B cell (primary cell): ENCODE measurements around the gene RANBP10. TPM values are rescaled to one million over a fixed set of nuclear protein-coding genes. Genes with fewer than 3 reads are reported as not detected.

Experiments used
- ATAC-seq: fragments of 200-7000 bp; cut with Tn5 transposase; one replicate; pipeline ENCODE4 v1.10.0; 2021; ENCODE audit warnings: low read depth, mild to moderate bottlenecking, moderate number of reproducible peaks, moderate library complexity
- CTCF ChIA-PET: fragments of 350-600 bp; sonication (Branson Sonifier 250); formaldehyde crosslinking; loops from one replicate; lab custom pipeline; 2021; ENCODE audit warnings: antibody characterized with exemption, inconsistent platforms; lab: Charles Lee
- POLR2A ChIA-PET: fragments of 350-600 bp; sonication (Branson Sonifier 250); formaldehyde crosslinking; loops from one replicate; lab custom pipeline; 2021; ENCODE audit warnings: antibody characterized with exemption; lab: Charles Lee
- DNase-seq: peaks from one replicate; pipeline ENCODE4 v3.0.0; 2013
- H2AFZ ChIP-seq: 2 replicates; pipeline ENCODE4 v1.6.1; 2012; ENCODE audit warnings: mild to moderate bottlenecking, low read depth, low read length; ENCODE audit not compliant: insufficient read depth, poor library complexity, severe bottlenecking
- H3K27ac ChIP-seq, 2 donors: 1 replicate in 1 of 2; 2 replicates in 1 of 2; pipeline ENCODE4 v1.5.1; 2012 to 2013; ENCODE audit warnings: low read length in 2 of 2, mild to moderate bottlenecking in 2 of 2, moderate library complexity in 1 of 2
- H3K27me3 ChIP-seq, 4 experiments: fragments of 200-600 bp in 1 of 4; sonication (generic) in 1 of 4; replicated peaks in 1 of 4; 1 replicate in 2 of 4; 2 replicates in 2 of 4; pipeline versions ENCODE4 v1.6.1 to v1.7.0; 2013 to 2016; ENCODE audit warnings: low read length in 3 of 4, mild to moderate bottlenecking in 2 of 4, mixed read lengths in 1 of 4, moderate library complexity in 1 of 4; ENCODE audit not compliant: insufficient read depth in 4 of 4, control insufficient read depth in 3 of 4; ENCODE audit errors: control extremely low read depth in 1 of 4
- H3K36me3 ChIP-seq, 2 experiments: replicated peaks in 1 of 2; 1 replicate in 1 of 2; 2 replicates in 1 of 2; pipeline versions ENCODE4 v1.6.1 to v1.7.1; 2013; ENCODE audit warnings: low read length in 1 of 2; ENCODE audit not compliant: insufficient read depth in 2 of 2, control insufficient read depth in 1 of 2; ENCODE audit errors: control extremely low read depth in 1 of 2, extremely low read depth in 1 of 2
- H3K4me1 ChIP-seq, 2 donors: fragments of 200-600 bp in 1 of 2; sonication (generic) in 1 of 2; 1 replicate in 1 of 2; 2 replicates in 1 of 2; pipeline versions ENCODE4 v1.5.1 to v1.6.1; 2013 to 2017; ENCODE audit warnings: low read length in 2 of 2; ENCODE audit not compliant: control insufficient read depth in 2 of 2, insufficient read depth in 2 of 2
- H3K4me2 ChIP-seq: replicated peaks from 2 replicates; pipeline ENCODE3; 2012; ENCODE audit warnings: mild to moderate bottlenecking, low read depth, low read length; ENCODE audit not compliant: poor library complexity, severe bottlenecking
- H3K4me3 ChIP-seq, 5 experiments: fragments of 200-600 bp in 1 of 5; sonication (generic) in 1 of 5; 1 replicate in 3 of 5; 2 replicates in 2 of 5; pipeline versions ENCODE4 v1.5.1 to v1.7.0; 2011 to 2016; ENCODE audit warnings: low read length in 4 of 5, mild to moderate bottlenecking in 4 of 5, low read depth in 2 of 5, control low read depth in 1 of 5, moderate library complexity in 1 of 5; ENCODE audit not compliant: insufficient read depth in 1 of 5; ENCODE audit errors: control extremely low read depth in 1 of 5, extremely low read depth in 1 of 5
- H3K79me2 ChIP-seq: fragments of 200-600 bp; sonication (generic); one replicate; pipeline ENCODE4 v1.6.0; 2016; ENCODE audit warnings: low read length; ENCODE audit not compliant: control insufficient read depth, insufficient read depth
- H3K9ac ChIP-seq: fragments of 200-600 bp; sonication (generic); 2 replicates; pipeline ENCODE4 v1.6.1; 2017; ENCODE audit warnings: mild to moderate bottlenecking, low read length, moderate library complexity
- H3K9me3 ChIP-seq, 3 donors: one replicate each; pipeline versions ENCODE4 v1.6.1 to v1.7.1; 2013; ENCODE audit warnings: low read length in 2 of 3; ENCODE audit not compliant: control insufficient read depth in 2 of 3, insufficient read depth in 1 of 3; ENCODE audit errors: control extremely low read depth in 1 of 3
- H4K20me1 ChIP-seq: 2 replicates; pipeline ENCODE4 v1.6.0; 2012; ENCODE audit warnings: mild to moderate bottlenecking, low read length; ENCODE audit not compliant: insufficient read depth, control insufficient read depth, poor library complexity, severe bottlenecking
- H3K27ac Mint-ChIP-seq: one replicate; pipeline ENCODE4 v1.8.0; 2021; ENCODE audit warnings: mixed read lengths
- H3K27me3 Mint-ChIP-seq: one replicate; pipeline ENCODE4 v1.8.0; 2021; ENCODE audit warnings: mixed read lengths
- H3K4me1 Mint-ChIP-seq: one replicate; pipeline ENCODE4 v1.8.0; 2021; ENCODE audit warnings: mixed read lengths
- H3K4me3 Mint-ChIP-seq: one replicate; pipeline ENCODE4 v1.8.0; 2021; ENCODE audit warnings: mixed read lengths
- H3K9me3 Mint-ChIP-seq: one replicate; pipeline ENCODE4 v1.8.0; 2022; ENCODE audit warnings: mixed read lengths; ENCODE audit not compliant: insufficient read depth
- EZH2 ChIP-seq: IDR thresholded peaks from 2 replicates; pipeline ENCODE4 v1.6.1; 2012; ENCODE audit warnings: borderline replicate concordance, low read depth, mild to moderate bottlenecking, moderate library complexity, low read length; ENCODE audit not compliant: insufficient read depth, poor library complexity, severe bottlenecking
- WGBS: methylation state at CpG from one replicate; pipeline ENCODE4 v1.1.5; 2013; ENCODE audit warnings: missing lambda C conversion rate; ENCODE audit not compliant: insufficient coverage; 5-methylcytosine and 5-hydroxymethylcytosine counted together
- intact Hi-C: fragments of 100-400 bp; cut with micrococcal nuclease; formaldehyde crosslinking; loops from one replicate; pipeline ENCODE4 v1.10.0; 2022
- polyA plus RNA-seq: library from polyadenylated mRNA; depleted of rRNA; stranded (reverse); fragments of >200 nt; gene quantifications from 2 replicates; pipeline ENCODE4 v1.2.3, GENCODE V29; 2012
- total RNA-seq, 2 donors: library from RNA; stranded (reverse); fragments of 120-200 nt in 1 of 2; gene quantifications; 1 replicate in 1 of 2; 2 replicates in 1 of 2; pipeline versions ENCODE4 v1.2.3 to v1.2.4, GENCODE V29; 2013 to 2022
- TF ChIP-seq, protein P1 (sequence below): fragments of 200-600 bp; IDR thresholded peaks from one replicate; pipeline ENCODE4 v1.8.0; 2022; ENCODE audit warnings: antibody characterized with exemption, mild to moderate bottlenecking

The RANBP10 gene
- total and polyA plus RNA-seq, 2 donors (not counting 1 experiment from before 2014, with no cell fraction given): 29.0 to 32.2 TPM

DNA sequence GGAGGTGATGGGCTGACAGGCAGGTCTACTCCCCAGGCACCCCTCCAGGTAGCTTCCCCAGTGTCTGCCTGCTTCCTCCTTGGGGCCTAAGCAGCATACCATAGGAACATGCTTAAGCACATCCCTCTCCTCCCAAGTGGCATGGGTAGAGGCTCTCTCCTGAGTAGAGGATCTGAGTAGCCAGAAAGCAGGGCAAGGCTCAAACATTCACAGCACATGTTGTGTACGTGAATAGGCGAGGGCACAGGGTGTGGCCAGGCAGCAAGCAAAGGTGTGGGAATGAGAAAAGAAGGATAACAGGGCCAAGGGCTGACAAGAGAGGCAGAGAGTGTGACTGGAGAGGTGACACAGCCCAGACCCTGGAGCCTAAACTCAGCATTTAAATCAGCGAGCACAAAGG lies 57.5 kb downstream of the RANBP10 start:
- H3K27ac Mint-ChIP-seq: no peak overlapping the region
- no peak overlapping the region for H3K4me3 ChIP-seq
- no peak overlapping the region for H3K27ac ChIP-seq
- 89% methylated on average over 3 of the region's 3 CpGs for WGBS
- no peaks in the 10 kb centered on the region for H3K9me3 Mint-ChIP-seq
- H2AFZ ChIP-seq: no peak overlapping the region
- H3K79me2 ChIP-seq: peaks cover 47% of the 10 kb centered on the region
- peak overlapping the region; percentile 51 for H3K4me2 ChIP-seq
- H3K27me3 ChIP-seq: no peaks in the 10 kb centered on the region
- POLR2A ChIA-PET: no interaction called here
- H4K20me1 ChIP-seq: peaks cover 27% of the 10 kb centered on the region
- CTCF ChIA-PET: no interaction called here
- intact Hi-C loops: no loop called here
- H3K9ac ChIP-seq: no peak overlapping the region
- H3K4me1 Mint-ChIP-seq: peaks cover 25% of the 10 kb centered on the region
- no peak for TF ChIP-seq EZH2
- TF ChIP-seq, protein P1, sequence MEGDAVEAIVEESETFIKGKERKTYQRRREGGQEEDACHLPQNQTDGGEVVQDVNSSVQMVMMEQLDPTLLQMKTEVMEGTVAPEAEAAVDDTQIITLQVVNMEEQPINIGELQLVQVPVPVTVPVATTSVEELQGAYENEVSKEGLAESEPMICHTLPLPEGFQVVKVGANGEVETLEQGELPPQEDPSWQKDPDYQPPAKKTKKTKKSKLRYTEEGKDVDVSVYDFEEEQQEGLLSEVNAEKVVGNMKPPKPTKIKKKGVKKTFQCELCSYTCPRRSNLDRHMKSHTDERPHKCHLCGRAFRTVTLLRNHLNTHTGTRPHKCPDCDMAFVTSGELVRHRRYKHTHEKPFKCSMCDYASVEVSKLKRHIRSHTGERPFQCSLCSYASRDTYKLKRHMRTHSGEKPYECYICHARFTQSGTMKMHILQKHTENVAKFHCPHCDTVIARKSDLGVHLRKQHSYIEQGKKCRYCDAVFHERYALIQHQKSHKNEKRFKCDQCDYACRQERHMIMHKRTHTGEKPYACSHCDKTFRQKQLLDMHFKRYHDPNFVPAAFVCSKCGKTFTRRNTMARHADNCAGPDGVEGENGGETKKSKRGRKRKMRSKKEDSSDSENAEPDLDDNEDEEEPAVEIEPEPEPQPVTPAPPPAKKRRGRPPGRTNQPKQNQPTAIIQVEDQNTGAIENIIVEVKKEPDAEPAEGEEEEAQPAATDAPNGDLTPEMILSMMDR: no peak
- no peaks in the 10 kb centered on the region for H3K27me3 Mint-ChIP-seq
- no peak overlapping the region for H3K4me3 Mint-ChIP-seq
- no peak for ATAC-seq
- H3K9me3 ChIP-seq: no peaks in the 10 kb centered on the region
- H3K36me3 ChIP-seq: peaks cover 6 to 21% of the 10 kb centered on the region in 2 experiments
- H3K4me1 ChIP-seq: peaks cover 18 to 21% of the 10 kb centered on the region in 2 donors
- no peak for DNase-seq

DNA sequence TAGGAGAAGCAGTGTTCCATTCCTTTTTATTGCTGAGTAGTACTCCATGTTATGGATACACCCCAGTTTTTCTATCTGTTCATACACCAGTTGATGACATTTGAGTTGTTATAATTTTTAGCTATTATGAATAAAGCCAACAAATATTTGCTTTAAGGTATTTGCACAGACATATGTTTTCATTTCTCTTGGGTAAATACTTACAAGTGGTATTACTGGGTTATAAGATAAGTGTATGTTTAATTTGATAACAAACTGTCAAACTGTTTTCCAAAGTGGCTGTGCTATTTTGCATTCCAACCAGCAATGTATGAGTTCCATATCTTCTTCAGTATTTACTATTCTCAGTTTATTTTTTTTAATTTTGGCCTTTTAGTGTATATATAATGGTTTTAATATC lies 59.5 kb downstream of the RANBP10 start:
- Histone ChIP-seq H3K36me3 (peaks cover 4 to 30% of the 10 kb centered on the region in 2 experiments), H3K9me3 (no peaks in the 10 kb centered on the region), H3K4me1 (peaks cover 18 to 21% of the 10 kb centered on the region in 2 donors), H3K9ac (no peak overlapping the region), H3K27me3 (no peaks in the 10 kb centered on the region), H3K27ac (no peak overlapping the region), H3K4me2 (no peak overlapping the region), H2AFZ (no peak overlapping the region), H3K4me3 (no peak overlapping the region), H3K79me2 (peaks cover 48% of the 10 kb centered on the region), H4K20me1 (peaks cover 32% of the 10 kb centered on the region)
- Mint-ChIP-seq H3K4me3 (no peak overlapping the region), H3K9me3 (no peaks in the 10 kb centered on the region), H3K27ac (no peak overlapping the region), H3K4me1 (peaks cover 25% of the 10 kb centered on the region), H3K27me3 (no peaks in the 10 kb centered on the region)
- ChIA-PET POLR2A (no interaction called here), CTCF (interaction anchor here (0.6 to 1.0 kb wide), 2 partner anchors 70 to 265 kb away, joined by 3 to 4 read pairs; no protein-coding TSS in a partner anchor)
- TF ChIP-seq EZH2: no peak
- TF ChIP-seq, protein P1: no peak
- ATAC-seq (no peak), DNase-seq (no peak)
- intact Hi-C loops: no loop called here
